Hair follicle dermal papilla cell (primary cell): ENCODE results near the gene RABL6. TPM values are rescaled to one million over a fixed set of nuclear protein-coding genes. Genes with fewer than 3 reads are reported as not detected.

Source experiments
- small RNA-seq: library from RNA; depleted of rRNA; stranded (forward); fragments of <200 nt; gene quantifications from one replicate; pipeline ENCODE3, GENCODE V24; 2012
- total RNA-seq: library from RNA; depleted of rRNA; stranded (reverse); fragments of >200 nt; gene quantifications from 2 replicates; pipeline ENCODE4 v1.2.3, GENCODE V29; 2012

RABL6 gene
- total RNA-seq: 83.5 and 85.7 TPM in 2 replicates

GRCh38 chr9:136807281-136808074 is at the start of gene RABL6:
Gene RABL6, plus strand, starts transcription at chr9:136807948. Its CDS starts 249 bp downstream, at chr9:136808197.

DNA sequence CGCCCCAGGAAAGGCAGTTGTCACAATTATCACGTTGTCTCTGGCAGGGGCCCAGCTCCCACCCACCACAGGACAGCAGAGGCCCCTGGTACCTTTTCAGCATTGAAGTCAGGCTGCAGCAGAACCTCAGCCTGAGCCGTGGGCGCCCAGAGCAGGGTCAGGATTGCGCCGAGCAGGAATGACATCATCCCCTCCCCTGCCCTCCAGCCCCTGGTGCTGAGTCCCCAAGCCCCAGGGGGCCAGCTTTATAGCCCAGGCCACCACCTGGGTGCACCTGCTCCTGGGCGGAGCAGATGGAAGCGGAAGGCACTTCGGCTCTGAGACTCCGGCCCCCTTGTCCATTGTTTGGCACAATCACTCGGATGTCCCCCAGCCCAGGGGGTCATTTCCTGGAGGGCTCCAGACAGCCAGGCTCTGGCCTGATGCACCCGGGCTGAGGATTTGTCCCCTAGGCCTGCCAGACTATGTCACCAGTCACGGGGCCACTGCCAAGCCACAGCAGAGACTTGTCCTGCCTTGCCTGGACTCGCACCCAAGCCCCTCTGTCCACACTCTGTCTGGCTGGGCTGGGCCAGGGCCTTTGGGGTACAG is 43.4 kb upstream of the RABL6 start, which contains the start of gene LCN15:
Gene LCN15 (minus strand): TSS at position 218 of the 591 bp plus-strand sequence. CDS start 30 bp downstream, at position 188.

GRCh38 chr9:136790640-136791515 is 16.9 kb upstream of the RABL6 start, which contains the start of gene TMEM141:
Gene TMEM141, plus strand, starts transcription at chr9:136791344. Its CDS starts 27 bp downstream, at chr9:136791371.

DNA sequence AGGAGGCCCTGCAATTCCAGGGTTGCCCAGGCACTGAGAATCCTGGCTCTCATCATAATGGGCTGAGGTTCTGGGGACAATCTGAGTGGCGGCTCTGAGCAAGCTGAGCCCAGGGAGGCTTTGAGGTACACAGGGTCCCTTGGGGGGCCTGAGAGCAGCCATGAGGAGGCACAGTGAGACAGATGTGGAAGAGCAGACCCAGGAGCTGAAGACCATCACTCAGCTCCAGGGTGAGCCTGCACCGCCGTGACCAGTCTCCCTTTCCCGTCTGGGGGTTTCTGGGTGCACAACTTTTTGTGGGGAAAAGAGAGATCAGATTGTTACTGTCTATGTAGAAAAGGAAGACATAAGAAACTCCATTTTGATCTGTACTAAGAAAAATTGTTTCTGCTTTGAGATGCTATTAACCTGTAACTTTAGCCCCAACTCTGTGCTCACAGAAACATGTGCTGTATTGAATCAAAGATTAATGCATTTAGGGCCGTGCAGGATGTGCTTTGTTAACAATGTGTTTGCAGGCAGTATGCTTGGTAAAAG is 11.4 kb upstream of the RABL6 start, which contains the start of gene CCDC183:
Gene CCDC183 (plus strand): TSS at position 101 of the 537 bp plus-strand sequence. CDS start 60 bp downstream, at position 161.

GRCh38 chr9:136842380-136842948 is 34.7 kb downstream of the RABL6 start, which contains the start of gene AJM1:
Gene AJM1, plus strand, starts transcription at chr9:136842478. Its CDS starts 1,937 bp downstream, at chr9:136844415.

DNA sequence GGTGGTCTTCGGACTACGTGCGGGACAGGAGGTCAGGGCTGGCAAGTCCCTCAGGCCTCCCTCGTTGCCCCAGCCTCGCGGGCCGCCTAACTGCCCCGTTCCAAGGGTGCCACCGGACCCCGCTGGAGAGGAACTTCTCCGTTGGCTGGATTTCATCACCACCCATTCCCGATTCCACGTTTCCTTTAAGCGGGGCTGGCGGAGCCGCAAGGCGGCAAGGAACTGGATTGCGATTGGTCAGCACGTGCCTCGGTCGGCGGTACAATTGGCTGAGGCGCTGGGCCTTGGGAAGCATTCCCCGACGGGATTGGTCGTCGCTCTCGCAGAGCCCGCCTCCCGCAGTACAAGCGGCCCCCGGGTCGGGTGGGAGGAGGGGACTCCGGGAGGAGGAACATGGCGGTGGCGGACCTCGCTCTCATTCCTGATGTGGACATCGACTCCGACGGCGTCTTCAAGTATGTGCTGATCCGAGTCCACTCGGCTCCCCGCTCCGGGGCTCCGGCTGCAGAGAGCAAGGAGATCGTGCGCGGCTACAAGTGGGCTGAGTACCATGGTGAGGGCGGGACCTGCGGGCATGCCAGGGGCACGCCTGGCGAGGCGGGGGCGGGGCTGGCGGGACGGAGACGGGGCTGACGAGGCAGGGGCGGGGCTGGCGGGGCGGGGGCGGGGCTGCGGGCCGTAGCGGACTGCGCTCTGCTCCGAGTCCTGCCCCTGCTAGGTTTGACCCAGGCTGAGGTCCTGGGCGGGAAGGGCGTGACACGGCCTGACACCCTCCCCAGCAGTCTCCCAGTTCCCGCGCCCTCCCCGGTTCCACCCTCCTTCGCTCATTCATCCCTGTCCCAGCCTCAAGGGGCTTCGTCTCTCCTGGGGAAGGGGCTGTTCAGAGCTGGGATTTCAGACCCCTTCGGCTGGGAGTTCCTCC is 41.6 kb downstream of the RABL6 start, which contains the start of gene PHPT1:
Gene PHPT1 (plus strand): TSS at position 372 of the 922 bp plus-strand sequence. CDS start 22 bp downstream, at position 394.

DNA sequence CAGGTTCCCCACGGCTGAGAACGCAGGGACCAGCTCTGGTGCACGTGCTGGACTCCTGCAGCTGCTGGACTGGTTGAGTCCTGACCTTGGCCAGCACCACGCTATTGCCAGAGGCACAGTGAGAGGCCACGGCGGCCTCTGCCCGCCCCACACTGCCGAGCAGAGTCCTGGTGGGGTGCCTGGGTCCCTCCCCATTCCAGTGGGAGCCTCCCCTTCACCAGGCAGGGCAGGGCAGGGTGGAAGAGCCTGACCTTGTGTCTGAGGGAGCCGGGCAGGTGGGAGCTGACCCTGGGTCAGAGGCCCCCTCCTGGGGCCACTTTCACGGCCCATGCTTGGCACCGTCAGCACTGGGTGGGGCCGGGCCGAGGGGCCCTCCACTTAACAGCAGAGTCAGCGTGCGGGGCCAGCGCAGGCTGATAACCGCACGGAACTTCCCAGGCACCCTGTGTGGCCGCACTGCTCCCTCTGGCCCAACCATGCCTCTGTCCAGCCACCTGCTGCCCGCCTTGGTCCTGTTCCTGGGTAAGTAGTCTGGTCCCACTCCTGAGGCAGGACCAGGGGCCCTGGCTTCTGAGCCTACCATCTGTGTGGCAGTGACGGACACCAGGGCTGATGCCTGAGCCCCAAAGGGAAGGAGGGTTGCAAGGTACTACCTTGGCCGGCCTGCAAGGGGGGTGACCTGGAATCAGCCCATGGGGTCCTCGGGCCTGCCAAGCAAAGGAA is 44.4 kb downstream of the RABL6 start, which contains the start of gene MAMDC4:
Gene MAMDC4 (plus strand): TSS at position 406 of the 723 bp plus-strand sequence. CDS start 71 bp downstream, at position 477.

DNA sequence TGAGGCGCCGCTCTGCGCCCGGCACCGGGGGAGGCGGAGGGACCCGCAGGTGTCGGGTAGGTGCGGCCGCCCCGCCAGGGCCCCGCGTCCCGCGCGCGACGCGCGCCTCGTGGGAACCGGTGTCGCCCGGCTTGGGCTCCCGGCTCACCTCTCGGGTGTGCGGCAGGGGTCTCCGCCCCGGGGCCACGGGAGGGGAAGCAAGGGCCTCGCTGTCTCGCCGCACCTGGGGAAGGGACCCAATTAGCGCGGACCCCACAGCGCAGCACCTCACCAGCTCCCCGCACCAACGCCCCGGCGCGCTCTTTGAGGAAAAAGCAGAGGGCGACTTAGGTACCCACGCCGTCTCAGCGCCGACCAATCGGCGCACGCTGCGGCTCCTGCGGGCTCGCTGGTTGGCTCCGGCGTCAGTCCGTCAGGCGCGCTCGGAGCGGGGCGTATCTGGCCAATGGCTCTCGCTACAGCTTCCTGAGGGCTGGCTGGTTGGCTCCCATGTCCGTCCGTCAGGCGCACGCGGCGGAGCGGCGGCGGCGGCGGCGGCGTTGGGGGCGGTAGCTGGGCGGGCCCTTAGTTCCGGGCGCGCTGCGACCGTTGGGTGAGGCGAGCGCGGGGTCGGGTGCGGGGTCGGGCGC is 78.3 kb downstream of the RABL6 start, which contains the start of gene TRAF2:
Gene TRAF2 (plus strand): TSS at position 567 of the 629 bp plus-strand sequence. CDS start 12,225 bp downstream, outside the sequence.

Small RNAs within 50 kb of the gene (small RNA-seq; reads per million reads assigned to genes)
- gene AL355987.2 (not detected), gene ATP6V1G1P3 (not detected), gene MIR4292 (not detected), gene MIR4479 (not detected)

Other genes with a start within 250 kb of the RABL6 start
- 4.5 and 8.1 TPM in 2 replicates for gene EGFL7, start 145.0 kb upstream of the RABL6 start, total RNA-seq
- gene AGPAT2, start 120.5 kb upstream of the RABL6 start, total RNA-seq: 36.0 and 37.6 TPM in 2 replicates
- gene DIPK1B, start 95.4 kb upstream of the RABL6 start, total RNA-seq: 0.12 TPM in 1 of 2 replicates, not detected in the other
- gene LCN10, start 65.0 kb upstream of the RABL6 start, total RNA-seq: not detected in 2 replicates
- not detected in 2 replicates for gene LCN6, start 59.4 kb upstream of the RABL6 start, total RNA-seq
- not detected in 2 replicates for gene LCN8, start 49.7 kb upstream of the RABL6 start, total RNA-seq
- gene LCN15, start 43.4 kb upstream of the RABL6 start, total RNA-seq: not detected in 2 replicates
- gene TMEM141, start 16.6 kb upstream of the RABL6 start, total RNA-seq: 28.6 and 32.7 TPM in 2 replicates
- gene CCDC183, start 11.6 kb upstream of the RABL6 start, total RNA-seq: 0.16 and 0.73 TPM in 2 replicates
- 0.85 and 0.97 TPM in 2 replicates for gene AJM1, start 34.5 kb downstream of the RABL6 start, total RNA-seq
- gene PHPT1, start 41.5 kb downstream of the RABL6 start, total RNA-seq: 49.8 and 55.1 TPM in 2 replicates
- 1.1 and 1.9 TPM in 2 replicates for gene MAMDC4, start 44.4 kb downstream of the RABL6 start, total RNA-seq
- gene EDF1, start 58.4 kb downstream of the RABL6 start, total RNA-seq: 119 and 175 TPM in 2 replicates
- 6.6 and 6.8 TPM in 2 replicates for gene TRAF2, start 78.6 kb downstream of the RABL6 start, total RNA-seq
- 133 and 152 TPM in 2 replicates for gene FBXW5, start 136.8 kb downstream of the RABL6 start, total RNA-seq
- gene C8G, start 137.3 kb downstream of the RABL6 start, total RNA-seq: 1.1 TPM in 1 of 2 replicates, not detected in the other
- 0.24 TPM in 1 of 2 replicates, not detected in the other for gene LCN12, start 144.3 kb downstream of the RABL6 start, total RNA-seq
- gene PTGDS, start 169.6 kb downstream of the RABL6 start, total RNA-seq: 16.9 and 20.2 TPM in 2 replicates
- 2.4 and 3.5 TPM in 2 replicates for gene LCNL1, start 175.0 kb downstream of the RABL6 start, total RNA-seq
- gene PAXX, start 184.5 kb downstream of the RABL6 start, total RNA-seq: 7.3 and 8.5 TPM in 2 replicates
- gene CLIC3, start 188.6 kb downstream of the RABL6 start, total RNA-seq: 0.32 and 2.4 TPM in 2 replicates
- 11.9 and 15.1 TPM in 2 replicates for gene ABCA2, start 220.3 kb downstream of the RABL6 start, total RNA-seq
- gene FUT7, start 224.1 kb downstream of the RABL6 start, total RNA-seq: not detected in 2 replicates
- gene NPDC1, start 238.2 kb downstream of the RABL6 start, total RNA-seq: 4.7 and 6.9 TPM in 2 replicates
- gene ENTPD2, start 246.1 kb downstream of the RABL6 start, total RNA-seq: not detected in 2 replicates